Measurements from ENCODE around the gene ZNF618.

Gene ZNF618

DNA sequence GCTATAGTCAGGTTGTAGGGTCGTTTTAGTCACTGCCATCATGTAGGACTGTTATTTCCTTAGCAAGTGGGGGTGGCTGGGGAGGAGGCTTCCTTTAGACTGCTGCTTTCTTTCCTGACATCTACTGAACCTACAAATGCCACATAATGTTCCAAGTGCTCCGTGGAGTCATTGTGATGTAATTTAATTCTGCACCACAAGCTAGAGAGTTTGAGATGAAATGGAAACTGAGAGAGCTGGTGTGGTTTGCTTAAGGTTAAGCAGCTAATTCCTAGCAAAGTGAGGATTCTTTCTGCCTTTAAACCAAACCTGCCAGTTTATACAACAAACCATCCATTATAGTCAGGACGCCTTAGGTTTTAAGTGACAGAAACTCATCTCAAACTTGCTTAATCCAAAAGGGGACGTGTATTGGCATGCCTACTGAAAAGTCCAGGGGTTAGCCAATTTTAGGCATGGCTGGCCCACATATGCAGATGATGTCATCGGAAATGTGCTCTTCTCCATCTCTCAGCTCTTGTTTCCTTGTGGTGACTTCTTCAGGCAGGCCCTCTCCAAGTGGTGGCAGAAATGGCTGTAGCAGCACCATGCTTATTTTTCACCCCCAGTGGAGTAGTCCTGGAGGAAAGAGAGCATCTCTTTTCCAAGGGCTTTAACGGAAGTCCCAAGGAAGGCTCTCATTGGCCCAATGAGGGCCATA lies 30.5 kb downstream of the ZNF618 start:
- no peak for TF ChIP-seq Cebpa-rat (IDR thresholded peaks at IDR 0.05)
- Histone ChIP-seq H3K4me3 (no peak overlapping the region), H4K20me1 (peaks cover 77% of the 10 kb centered on the region), H3K4me1 (no peaks in the 10 kb centered on the region), H3K27ac (no peak overlapping the region), H3K9me3 (peaks cover 36% of the 10 kb centered on the region), H3K4me2 (no peak overlapping the region), H3K27me3 (no peaks in the 10 kb centered on the region), H3K36me3 (peaks cover 62% of the 10 kb centered on the region), H3K9ac (no peak overlapping the region)

DNA sequence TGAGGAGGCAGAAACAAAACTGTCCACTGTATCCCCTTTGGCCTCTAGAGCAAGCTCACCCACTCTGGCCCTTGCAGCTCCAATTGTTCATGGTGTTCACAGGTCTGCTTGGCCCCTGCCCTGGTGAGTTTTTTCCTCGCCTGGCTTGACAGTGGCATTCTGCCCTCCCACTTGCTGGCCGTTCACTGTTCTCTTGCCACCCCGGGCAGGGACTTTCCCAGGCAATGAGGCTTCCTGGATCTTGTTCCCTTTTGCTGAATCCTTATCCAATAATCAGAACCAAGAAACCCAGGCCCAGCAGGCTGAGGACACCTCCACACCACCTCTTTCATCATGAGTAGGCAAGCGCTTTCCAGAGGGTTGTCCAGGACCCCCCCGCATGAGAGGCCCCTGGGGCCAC lies 31.2 kb downstream of the ZNF618 start:
- H3K27me3 ChIP-seq: no peaks in the 10 kb centered on the region
- H3K9me3 ChIP-seq: peaks cover 29% of the 10 kb centered on the region
- no peak overlapping the region for H3K27ac ChIP-seq
- no peak overlapping the region for H3K9ac ChIP-seq
- no peaks in the 10 kb centered on the region for H3K4me1 ChIP-seq
- peaks cover 79% of the 10 kb centered on the region for H4K20me1 ChIP-seq
- no peak for TF ChIP-seq Cebpa-rat (IDR thresholded peaks at IDR 0.05)
- no peak overlapping the region for H3K4me2 ChIP-seq
- no peak overlapping the region for H3K4me3 ChIP-seq
- H3K36me3 ChIP-seq: peaks cover 59% of the 10 kb centered on the region

DNA sequence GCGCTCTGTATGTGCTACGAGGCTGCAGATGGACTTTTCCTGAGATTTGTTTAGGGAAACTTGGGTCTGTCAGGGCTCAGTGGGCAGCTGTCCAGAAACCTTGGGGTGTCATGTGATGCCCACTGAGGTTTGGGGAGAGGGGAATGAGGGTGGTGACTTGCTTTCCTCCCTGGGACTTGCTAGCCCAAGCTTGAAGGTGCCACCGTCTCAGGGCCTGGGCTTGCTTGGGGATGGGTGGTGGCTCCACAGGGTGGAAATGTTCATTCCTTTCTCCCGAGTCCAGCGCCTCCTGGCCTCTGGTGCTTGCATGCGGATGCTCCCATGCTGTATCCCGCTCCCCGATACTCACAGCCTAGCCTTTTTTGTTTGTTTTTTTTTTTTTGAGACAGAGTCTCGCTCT lies 33.3 kb downstream of the ZNF618 start:
- peaks cover 64% of the 10 kb centered on the region for H3K36me3 ChIP-seq
- no peak for TF ChIP-seq Cebpa-rat (IDR thresholded peaks at IDR 0.05)
- H3K27me3 ChIP-seq: no peaks in the 10 kb centered on the region
- H4K20me1 ChIP-seq: peaks cover 99% of the 10 kb centered on the region
- H3K4me1 ChIP-seq: no peaks in the 10 kb centered on the region; the same call in 1 of the 2 replicates
- H3K9me3 ChIP-seq: peaks cover 9% of the 10 kb centered on the region
- no peak overlapping the region for H3K4me2 ChIP-seq
- H3K9ac ChIP-seq: no peak overlapping the region
- H3K4me3 ChIP-seq: no peak overlapping the region
- no peak overlapping the region for H3K27ac ChIP-seq

DNA sequence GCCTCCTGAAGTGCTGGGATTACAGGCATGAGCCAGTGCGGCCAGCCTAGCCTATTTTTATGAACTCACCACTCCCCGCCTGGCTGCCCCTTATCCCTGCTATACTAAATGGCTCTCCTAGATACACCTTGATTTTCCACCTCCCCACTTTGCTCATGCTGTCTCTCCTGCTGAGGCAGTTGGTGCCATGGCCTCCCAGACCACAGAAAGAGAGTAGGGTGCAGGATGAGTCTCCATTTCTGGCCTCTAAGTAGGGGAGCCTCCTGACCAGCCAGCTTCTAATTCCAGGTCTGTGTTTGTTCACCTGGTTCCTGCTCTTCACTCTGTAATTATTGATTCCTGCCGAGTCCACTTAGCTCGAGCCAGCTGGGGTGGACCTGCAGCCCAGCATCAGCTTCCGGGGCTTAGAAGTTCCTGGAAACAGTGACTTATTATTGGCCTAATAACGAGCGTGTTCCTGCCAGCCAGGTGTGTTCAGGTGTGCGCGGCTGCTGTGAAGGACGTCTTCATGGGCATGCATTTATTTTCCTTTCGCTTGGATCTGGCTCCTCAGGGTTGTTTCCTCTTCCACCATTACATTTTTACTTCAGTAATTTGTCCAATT lies 34.0 kb downstream of the ZNF618 start:
- no peak overlapping the region for H3K9ac ChIP-seq
- H3K36me3 ChIP-seq: peaks cover 63% of the 10 kb centered on the region
- H3K27me3 ChIP-seq: no peaks in the 10 kb centered on the region
- no peak overlapping the region for H3K4me2 ChIP-seq
- H3K9me3 ChIP-seq: 0 out of 2 replicates have a peak, but pooled peaks cover 2% of the 10 kb centered on the region
- TF ChIP-seq Cebpa-rat (IDR thresholded peaks at IDR 0.05): no peak
- no peak overlapping the region for H3K27ac ChIP-seq
- no peaks in the 10 kb centered on the region; the same call in 1 of the 2 replicates for H3K4me1 ChIP-seq
- peaks cover 99% of the 10 kb centered on the region for H4K20me1 ChIP-seq
- H3K4me3 ChIP-seq: no peak overlapping the region

DNA sequence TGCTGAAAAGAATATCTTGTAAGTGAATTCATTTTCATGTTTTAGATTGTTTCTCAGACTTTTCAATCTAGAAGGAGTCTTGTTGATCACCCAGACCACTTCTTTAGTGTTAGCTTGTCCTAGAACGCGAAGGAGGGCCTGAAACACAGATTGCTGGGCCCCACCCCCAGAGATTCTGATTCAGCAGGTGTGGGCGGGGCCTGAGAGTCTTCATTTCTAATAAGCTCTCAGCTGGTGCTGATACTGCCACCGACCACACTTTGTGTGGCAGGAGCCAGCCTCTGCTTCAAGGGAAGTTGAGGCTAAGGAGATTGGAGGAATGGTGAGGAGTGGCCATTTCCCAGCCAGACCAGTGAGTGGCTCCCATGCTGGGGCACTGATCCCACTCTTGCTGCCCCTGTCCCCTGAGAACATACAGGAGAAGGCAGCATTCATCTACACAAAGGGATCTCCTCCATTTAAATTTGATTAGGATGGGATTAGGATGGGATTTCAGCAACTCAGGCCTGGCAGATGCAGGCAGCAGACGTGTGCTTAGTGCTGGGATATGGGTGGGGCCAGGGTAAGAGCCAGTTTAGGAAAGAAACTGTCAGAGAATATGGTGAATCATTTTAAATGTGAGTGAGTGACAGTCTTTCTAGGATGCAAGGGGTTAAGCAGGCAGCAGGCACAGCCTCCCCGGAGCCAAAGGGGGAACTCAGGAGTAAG lies 35.9 kb downstream of the ZNF618 start:
- Histone ChIP-seq H3K4me2 (no peak overlapping the region), H3K9ac (no peak overlapping the region), H3K27me3 (no peaks in the 10 kb centered on the region), H3K27ac (no peak overlapping the region), H3K4me3 (no peak overlapping the region), H3K9me3 (no peaks in the 10 kb centered on the region; the same call in 1 of the 2 replicates), H4K20me1 (peaks cover 99% of the 10 kb centered on the region), H3K36me3 (peaks cover 64% of the 10 kb centered on the region), H3K4me1 (no peaks in the 10 kb centered on the region; the same call in 1 of the 2 replicates)
- no peak for TF ChIP-seq Cebpa-rat (IDR thresholded peaks at IDR 0.05)

DNA sequence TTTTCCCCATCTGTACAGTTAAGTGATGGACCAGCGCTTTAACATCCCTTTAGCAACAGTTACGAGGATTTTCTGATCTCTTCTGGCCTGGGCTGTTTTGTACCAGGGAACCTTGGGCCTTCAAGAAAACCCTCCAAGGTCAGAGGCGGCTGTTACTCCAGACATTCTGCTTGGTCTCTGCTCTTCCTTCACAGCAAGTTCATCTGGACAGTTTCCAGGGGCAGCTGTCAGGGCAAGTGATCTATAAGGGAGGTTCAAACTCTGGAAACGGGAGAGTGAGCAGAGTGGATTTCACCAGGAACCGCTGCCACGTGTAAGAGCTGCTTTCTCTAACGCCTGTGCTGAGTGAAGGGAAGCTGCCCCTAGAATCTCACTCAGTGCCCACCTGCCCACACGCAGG lies 36.7 kb downstream of the ZNF618 start:
- H3K9ac ChIP-seq: no peak overlapping the region
- no peak overlapping the region for H3K27ac ChIP-seq
- TF ChIP-seq Cebpa-rat (IDR thresholded peaks at IDR 0.05): no peak
- no peaks in the 10 kb centered on the region for H3K27me3 ChIP-seq
- no peaks in the 10 kb centered on the region; the same call in 1 of the 2 replicates for H3K9me3 ChIP-seq
- peaks cover 96% of the 10 kb centered on the region for H4K20me1 ChIP-seq
- peaks cover 61% of the 10 kb centered on the region for H3K36me3 ChIP-seq
- H3K4me1 ChIP-seq: no peaks in the 10 kb centered on the region; the same call in 1 of the 2 replicates
- no peak overlapping the region for H3K4me3 ChIP-seq
- no peak overlapping the region for H3K4me2 ChIP-seq

DNA sequence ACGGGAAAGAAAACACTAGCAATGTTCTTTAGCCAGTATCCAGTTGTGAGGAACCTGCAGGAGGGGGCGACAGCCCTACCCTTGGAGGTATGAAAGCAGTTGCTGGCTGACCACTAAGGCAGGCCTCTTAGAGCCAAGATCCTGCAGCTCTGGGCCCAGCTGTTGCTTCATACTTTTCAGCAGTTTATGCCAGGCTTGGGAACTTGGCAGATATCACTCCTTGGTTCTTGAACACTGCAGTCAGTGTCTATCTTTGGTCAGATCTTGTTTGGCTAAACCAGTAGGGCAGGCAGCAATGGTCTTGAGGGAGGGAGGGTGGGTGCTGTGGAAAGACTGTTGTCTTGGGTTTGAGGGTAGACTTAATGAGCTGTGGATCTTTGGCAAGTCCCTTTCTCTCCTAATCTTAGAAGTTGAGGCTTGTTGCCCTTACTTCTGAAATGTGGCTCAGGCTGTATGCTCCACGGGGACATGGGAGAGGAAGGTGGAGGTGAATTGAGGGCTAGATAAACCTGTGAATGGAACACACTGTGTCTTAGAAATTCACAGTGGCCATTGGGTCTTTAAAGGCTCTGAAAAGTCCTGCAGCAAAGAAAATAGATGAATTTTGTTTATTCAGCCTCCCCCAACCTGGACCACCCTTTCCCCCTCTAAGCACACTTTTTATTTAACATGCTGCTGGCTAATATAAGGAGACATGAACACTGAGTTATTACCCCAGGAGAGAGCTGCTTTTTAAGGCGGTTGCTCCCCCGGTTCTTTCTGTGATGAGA lies 37.5 kb downstream of the ZNF618 start:
- Histone ChIP-seq H4K20me1 (peaks cover 96% of the 10 kb centered on the region), H3K9ac (no peak overlapping the region), H3K4me3 (no peak overlapping the region), H3K27me3 (no peaks in the 10 kb centered on the region), H3K4me2 (no peak overlapping the region), H3K27ac (no peak overlapping the region), H3K4me1 (no peaks in the 10 kb centered on the region; the same call in 1 of the 2 replicates), H3K36me3 (peaks cover 60% of the 10 kb centered on the region), H3K9me3 (no peaks in the 10 kb centered on the region; the same call in 1 of the 2 replicates)
- TF ChIP-seq Cebpa-rat (IDR thresholded peaks at IDR 0.05): no peak

DNA sequence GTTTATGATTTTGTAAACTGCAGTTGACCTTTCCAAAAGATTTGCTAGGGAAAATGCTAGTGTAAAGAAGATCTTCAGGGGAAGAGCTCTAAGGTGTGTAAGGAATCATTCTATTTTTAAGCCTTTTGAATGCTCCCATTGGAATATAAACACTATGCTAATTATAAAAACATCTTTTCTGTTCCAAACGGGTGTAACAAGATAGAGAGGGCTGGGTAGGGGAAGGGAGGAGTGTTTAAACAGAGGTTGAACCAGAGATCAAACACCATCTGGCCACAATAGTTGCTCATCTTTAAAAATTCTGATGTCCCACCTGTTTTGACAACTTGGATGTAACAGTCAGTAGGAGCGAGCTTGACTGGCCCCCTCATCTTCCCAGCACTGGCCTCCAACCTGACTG lies 38.4 kb downstream of the ZNF618 start:
- H3K4me2 ChIP-seq: no peak overlapping the region
- no peak overlapping the region for H3K27ac ChIP-seq
- no peaks in the 10 kb centered on the region; the same call in 1 of the 2 replicates for H3K9me3 ChIP-seq
- H4K20me1 ChIP-seq: peaks cover 96% of the 10 kb centered on the region
- no peak overlapping the region for H3K9ac ChIP-seq
- H3K36me3 ChIP-seq: peaks cover 67% of the 10 kb centered on the region
- H3K4me3 ChIP-seq: no peak overlapping the region
- no peaks in the 10 kb centered on the region; the same call in 1 of the 2 replicates for H3K4me1 ChIP-seq
- H3K27me3 ChIP-seq: no peaks in the 10 kb centered on the region
- no peak for TF ChIP-seq Cebpa-rat (IDR thresholded peaks at IDR 0.05)

DNA sequence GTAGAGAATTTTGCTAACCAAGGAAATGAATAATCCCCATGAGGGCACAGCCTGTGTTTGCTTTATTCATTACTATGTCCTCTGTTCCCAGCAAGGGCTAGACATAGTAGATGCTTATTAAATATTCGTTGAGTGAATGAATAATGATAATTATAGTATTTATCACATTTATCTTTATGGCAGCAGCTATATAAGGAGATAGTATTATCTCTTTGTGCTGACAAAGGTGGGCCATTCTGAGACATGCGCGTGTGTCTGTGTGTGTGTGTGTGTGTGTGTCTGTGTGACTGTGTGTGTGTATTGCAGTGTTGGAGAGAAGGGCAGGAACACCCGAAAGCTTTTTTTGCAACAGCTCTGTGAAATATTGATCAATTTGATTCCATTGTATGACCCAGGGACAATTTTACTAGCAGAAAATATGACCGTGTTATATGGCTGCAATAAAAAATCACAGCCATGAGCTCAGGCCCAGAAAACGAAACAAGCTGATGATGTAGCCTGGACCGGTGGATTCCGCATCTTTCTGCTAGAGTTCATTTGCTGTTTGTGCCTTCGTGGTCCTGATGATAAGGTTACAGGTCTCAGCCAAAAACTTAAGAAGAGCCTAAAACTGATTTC lies 39.8 kb downstream of the ZNF618 start:
- Histone ChIP-seq H3K27me3 (no peaks in the 10 kb centered on the region), H3K4me2 (no peak overlapping the region), H3K4me1 (no peaks in the 10 kb centered on the region; the same call in 1 of the 2 replicates), H3K9ac (no peak overlapping the region), H3K27ac (no peak overlapping the region), H3K9me3 (no peaks in the 10 kb centered on the region; the same call in 1 of the 2 replicates), H4K20me1 (peaks cover 96% of the 10 kb centered on the region), H3K36me3 (peaks cover 74% of the 10 kb centered on the region), H3K4me3 (no peak overlapping the region)
- TF ChIP-seq Cebpa-rat (IDR thresholded peaks at IDR 0.05): no peak

Data from BLaER1 (cell line).